ENCODE data around the gene FAM3A.
A peak's percentile ranks its signal among the peaks of the same experiment; 100 is the strongest.

Gene FAM3A

GRCh38 chrX:154548028-154548316 lies 31.9 kb upstream of the FAM3A start:
- Histone ChIP-seq H3K4me3 (ENCODE audit: control insufficient read depth in 1 of 7, extremely low read depth in 1 of 7, insufficient read depth in 4 of 7, low read depth in 2 of 7, low read length in 6 of 7) (peak overlapping the region; percentile 68 to 89 (median 77)), H3K36me3 (ENCODE audit: control insufficient read depth in 4 of 4, insufficient read depth in 4 of 4, low read length in 3 of 4) (peaks cover 0 to 11% (median 4%) of the 10 kb centered on the region in 4 experiments), H3K27me3 (replicated peaks in 2 of 5; ENCODE audit: control insufficient read depth in 4 of 5, insufficient read depth in 5 of 5, low read length in 4 of 5) (no peaks in the 10 kb centered on the region), H3K9me3 (ENCODE audit: control extremely low read depth in 1 of 5, control insufficient read depth in 4 of 5, insufficient read depth in 2 of 5, low read depth in 1 of 5, low read length in 4 of 5) (peaks cover 0 to 8% (median 0%) of the 10 kb centered on the region in 5 experiments), H3K27ac (ENCODE audit: insufficient read depth in 1 of 2, low read depth in 1 of 2, low read length in 2 of 2, poor library complexity in 1 of 2, severe bottlenecking in 2 of 2) (peak overlapping the region; percentile 74 to 89), H3K4me1 (ENCODE audit: control extremely low read depth in 1 of 4, control insufficient read depth in 4 of 4, insufficient read depth in 4 of 4, low read length in 3 of 4) (peaks cover 0 to 47% (median 36%) of the 10 kb centered on the region in 4 experiments)
- DNase-seq, result no peak
- WGBS (ENCODE audit: insufficient coverage), result 44% methylated on average over 8 of the region's 9 CpGs
- POLR2A ChIA-PET, result no interaction called here
- CTCF ChIA-PET, result no interaction called here

- peaks cover 0 to 8% (median 0%) of the 10 kb centered on the region in 5 experiments for H3K9me3 ChIP-seq (ENCODE audit: control extremely low read depth in 1 of 5, control insufficient read depth in 4 of 5, insufficient read depth in 2 of 5, low read depth in 1 of 5, low read length in 4 of 5)
- H3K4me3 ChIP-seq (ENCODE audit: control insufficient read depth in 1 of 7, extremely low read depth in 1 of 7, insufficient read depth in 4 of 7, low read depth in 2 of 7, low read length in 6 of 7), result peak within 1 kb of the TSS; percentile 68 to 89 (median 77)
- 36% methylated on average over 57 of the region's 69 CpGs for WGBS (ENCODE audit: insufficient coverage)
- peaks cover 0 to 9% (median 4%) of the 10 kb centered on the region in 4 experiments for H3K36me3 ChIP-seq (ENCODE audit: control insufficient read depth in 4 of 4, insufficient read depth in 4 of 4, low read length in 3 of 4)
- DNase-seq, result peak; percentile 85 to 92 (median 89)
- POLR2A ChIA-PET, result no interaction called here
- H3K4me1 ChIP-seq (ENCODE audit: control extremely low read depth in 1 of 4, control insufficient read depth in 4 of 4, insufficient read depth in 4 of 4, low read length in 3 of 4), result peaks cover 1 to 52% (median 41%) of the 10 kb centered on the region in 4 experiments
- peak within 1 kb of the TSS; percentile 74 to 89 for H3K27ac ChIP-seq (ENCODE audit: insufficient read depth in 1 of 2, low read depth in 1 of 2, low read length in 2 of 2, poor library complexity in 1 of 2, severe bottlenecking in 2 of 2)
- no peaks in the 10 kb centered on the region for H3K27me3 ChIP-seq (replicated peaks in 2 of 5; ENCODE audit: control insufficient read depth in 4 of 5, insufficient read depth in 5 of 5, low read length in 4 of 5)
- CTCF ChIA-PET, result no interaction called here
Observed at GRCh38 chrX:154547245-154548027, 31.4 kb upstream of the FAM3A start, which contains the start of gene IKBKG. IKBKG (plus strand) TSS chrX:154547620; CDS start chrX:154552003, 4,383 bp downstream.

GRCh38 chrX:154546354-154547244 lies 30.6 kb upstream of the FAM3A start, which contains the start of gene G6PD:
G6PD (minus strand) TSS chrX:154546846; CDS start chrX:154546155, 691 bp downstream.
- POLR2A ChIA-PET, result no interaction called here
- DNase-seq, result peak in 1 of 3 donors; percentile 66
- peaks cover 0 to 8% (median 0%) of the 10 kb centered on the region in 5 experiments for H3K9me3 ChIP-seq (ENCODE audit: control extremely low read depth in 1 of 5, control insufficient read depth in 4 of 5, insufficient read depth in 2 of 5, low read depth in 1 of 5, low read length in 4 of 5)
- H3K4me3 ChIP-seq (ENCODE audit: control insufficient read depth in 1 of 7, extremely low read depth in 1 of 7, insufficient read depth in 4 of 7, low read depth in 2 of 7, low read length in 6 of 7), result peak within 1 kb of the TSS; percentile 68 to 89 (median 77)
- peak within 1 kb of the TSS; percentile 74 to 89 for H3K27ac ChIP-seq (ENCODE audit: insufficient read depth in 1 of 2, low read depth in 1 of 2, low read length in 2 of 2, poor library complexity in 1 of 2, severe bottlenecking in 2 of 2)
- WGBS (ENCODE audit: insufficient coverage), result 39% methylated on average over 87 of the region's 92 CpGs
- peaks cover 4 to 58% (median 47%) of the 10 kb centered on the region in 4 experiments for H3K4me1 ChIP-seq (ENCODE audit: control extremely low read depth in 1 of 4, control insufficient read depth in 4 of 4, insufficient read depth in 4 of 4, low read length in 3 of 4)
- CTCF ChIA-PET, result no interaction called here
- peaks cover 0 to 9% (median 0%) of the 10 kb centered on the region in 4 experiments for H3K36me3 ChIP-seq (ENCODE audit: control insufficient read depth in 4 of 4, insufficient read depth in 4 of 4, low read length in 3 of 4)
- H3K27me3 ChIP-seq (replicated peaks in 2 of 5; ENCODE audit: control insufficient read depth in 4 of 5, insufficient read depth in 5 of 5, low read length in 4 of 5), result no peaks in the 10 kb centered on the region

GRCh38 chrX:154545673-154546274 lies 29.7 kb upstream of the FAM3A start:
- CTCF ChIA-PET, result interaction anchor here (0.7 kb wide), 1 partner anchor 259 kb away, joined by 5 read pairs; no protein-coding TSS in a partner anchor
- H3K27me3 ChIP-seq (replicated peaks in 2 of 5; ENCODE audit: control insufficient read depth in 4 of 5, insufficient read depth in 5 of 5, low read length in 4 of 5), result no peaks in the 10 kb centered on the region
- WGBS (ENCODE audit: insufficient coverage), result 97% methylated on average over 16 of the region's 17 CpGs
- H3K9me3 ChIP-seq (ENCODE audit: control extremely low read depth in 1 of 5, control insufficient read depth in 4 of 5, insufficient read depth in 2 of 5, low read depth in 1 of 5, low read length in 4 of 5), result peaks cover 0 to 5% (median 0%) of the 10 kb centered on the region in 5 experiments
- no peak overlapping the region for H3K27ac ChIP-seq (ENCODE audit: insufficient read depth in 1 of 2, low read depth in 1 of 2, low read length in 2 of 2, poor library complexity in 1 of 2, severe bottlenecking in 2 of 2)
- H3K4me1 ChIP-seq (ENCODE audit: control extremely low read depth in 1 of 4, control insufficient read depth in 4 of 4, insufficient read depth in 4 of 4, low read length in 3 of 4), result peaks cover 7 to 66% (median 55%) of the 10 kb centered on the region in 4 experiments
- DNase-seq, result no peak
- H3K36me3 ChIP-seq (ENCODE audit: control insufficient read depth in 4 of 4, insufficient read depth in 4 of 4, low read length in 3 of 4), result peaks cover 0 to 13% (median under 1%) of the 10 kb centered on the region in 4 experiments
- POLR2A ChIA-PET, result no interaction called here
- H3K4me3 ChIP-seq (ENCODE audit: control insufficient read depth in 1 of 7, extremely low read depth in 1 of 7, insufficient read depth in 4 of 7, low read depth in 2 of 7, low read length in 6 of 7), result peak overlapping the region in 6 of 7 experiments; percentile 65 to 89 (median 78)

GRCh38 chrX:154542723-154543424 lies 26.8 kb upstream of the FAM3A start:
- Histone ChIP-seq H3K9me3 (ENCODE audit: control extremely low read depth in 1 of 5, control insufficient read depth in 4 of 5, insufficient read depth in 2 of 5, low read depth in 1 of 5, low read length in 4 of 5) (peaks cover 0 to 5% (median 0%) of the 10 kb centered on the region in 5 experiments), H3K27ac (ENCODE audit: insufficient read depth in 1 of 2, low read depth in 1 of 2, low read length in 2 of 2, poor library complexity in 1 of 2, severe bottlenecking in 2 of 2) (peak overlapping the region; percentile 43 to 82), H3K36me3 (ENCODE audit: control insufficient read depth in 4 of 4, insufficient read depth in 4 of 4, low read length in 3 of 4) (peaks cover 0 to 16% (median 1%) of the 10 kb centered on the region in 4 experiments), H3K4me3 (ENCODE audit: control insufficient read depth in 1 of 7, extremely low read depth in 1 of 7, insufficient read depth in 4 of 7, low read depth in 2 of 7, low read length in 6 of 7) (peak overlapping the region in 4 of 7 experiments; percentile 19 to 43 (median 41)), H3K27me3 (replicated peaks in 2 of 5; ENCODE audit: control insufficient read depth in 4 of 5, insufficient read depth in 5 of 5, low read length in 4 of 5) (no peaks in the 10 kb centered on the region), H3K4me1 (ENCODE audit: control extremely low read depth in 1 of 4, control insufficient read depth in 4 of 4, insufficient read depth in 4 of 4, low read length in 3 of 4) (peaks cover 7 to 59% (median 57%) of the 10 kb centered on the region in 4 experiments)
- peak; percentile 53 to 85 (median 83) for DNase-seq
- POLR2A ChIA-PET, result interaction anchor here (0.6 kb wide), 1 partner anchor 533 kb away, joined by 3 read pairs; no protein-coding TSS in a partner anchor
- 38% methylated on average over 15 of the region's 20 CpGs for WGBS (ENCODE audit: insufficient coverage)
- CTCF ChIA-PET, result interaction anchor here (0.7 to 1.0 kb wide), 3 partner anchors 80 to 170 kb away, joined by 3 read pairs; no protein-coding TSS in a partner anchor

All from common myeloid progenitor, CD34-positive (primary cell).